ENCODE measurements around the gene RPL5.

RPL5 gene

GRCh38 chr1:92882819-92883218, 51.0 kb downstream of the RPL5 start:
- no peak for DNase-seq (ENCODE audit: low read depth, low spot score)
- no peak for TF ChIP-seq CTCF (IDR thresholded peaks at IDR 0.05; ENCODE audit: low read depth, low read length)
- in situ Hi-C loops (cut with HindIII; ENCODE audit: low sequenced_read_pairs): no loop called here

GRCh38 chr1:92883297-92883696, 51.5 kb downstream of the RPL5 start:
- TF ChIP-seq CTCF (IDR thresholded peaks at IDR 0.05; ENCODE audit: low read depth, low read length): no peak
- in situ Hi-C loops (cut with HindIII; ENCODE audit: low sequenced_read_pairs): no loop called here
- no peak overlapping the region for H3K4me3 ChIP-seq (ENCODE audit: low read depth, low read length)
- no peak for DNase-seq (ENCODE audit: low read depth, low spot score)

More at GRCh38 chr1:92882819-92883218, 51.0 kb downstream of the RPL5 start:
- no peak overlapping the region for H3K4me3 ChIP-seq (ENCODE audit: low read depth, low read length)

- no peak for DNase-seq (ENCODE audit: low read depth, low spot score)
- in situ Hi-C loops (cut with HindIII; ENCODE audit: low sequenced_read_pairs): no loop called here
- no peak overlapping the region for H3K4me3 ChIP-seq (ENCODE audit: low read depth, low read length)
- no peak for TF ChIP-seq CTCF (IDR thresholded peaks at IDR 0.05; ENCODE audit: low read depth, low read length)
These were observed 52.4 kb downstream of the RPL5 start for GRCh38 chr1:92884195-92884594.

GRCh38 chr1:92886886-92887419, 55.1 kb downstream of the RPL5 start:
- TF ChIP-seq CTCF (IDR thresholded peaks at IDR 0.05; ENCODE audit: low read depth, low read length): no peak
- no peak overlapping the region for H3K4me3 ChIP-seq (ENCODE audit: low read depth, low read length)
- no peak for DNase-seq (ENCODE audit: low read depth, low spot score)
- in situ Hi-C loops (cut with HindIII; ENCODE audit: low sequenced_read_pairs): no loop called here

GRCh38 chr1:92887465-92887864, 55.6 kb downstream of the RPL5 start:
- in situ Hi-C loops (cut with HindIII; ENCODE audit: low sequenced_read_pairs): no loop called here
- DNase-seq (ENCODE audit: low read depth, low spot score): no peak
- TF ChIP-seq CTCF (IDR thresholded peaks at IDR 0.05; ENCODE audit: low read depth, low read length): no peak
- no peak overlapping the region for H3K4me3 ChIP-seq (ENCODE audit: low read depth, low read length)
